HPDE6-E6E7 (cell line): Measurements from ENCODE around the gene HOXA5.

ENCODE experiments used
- DNase-seq: peaks from one replicate; pipeline ENCODE4 v3.0.0; 2011; ENCODE audit warnings: missing footprints; ENCODE audit errors: extremely low spot score

HOXA5 gene

DNA sequence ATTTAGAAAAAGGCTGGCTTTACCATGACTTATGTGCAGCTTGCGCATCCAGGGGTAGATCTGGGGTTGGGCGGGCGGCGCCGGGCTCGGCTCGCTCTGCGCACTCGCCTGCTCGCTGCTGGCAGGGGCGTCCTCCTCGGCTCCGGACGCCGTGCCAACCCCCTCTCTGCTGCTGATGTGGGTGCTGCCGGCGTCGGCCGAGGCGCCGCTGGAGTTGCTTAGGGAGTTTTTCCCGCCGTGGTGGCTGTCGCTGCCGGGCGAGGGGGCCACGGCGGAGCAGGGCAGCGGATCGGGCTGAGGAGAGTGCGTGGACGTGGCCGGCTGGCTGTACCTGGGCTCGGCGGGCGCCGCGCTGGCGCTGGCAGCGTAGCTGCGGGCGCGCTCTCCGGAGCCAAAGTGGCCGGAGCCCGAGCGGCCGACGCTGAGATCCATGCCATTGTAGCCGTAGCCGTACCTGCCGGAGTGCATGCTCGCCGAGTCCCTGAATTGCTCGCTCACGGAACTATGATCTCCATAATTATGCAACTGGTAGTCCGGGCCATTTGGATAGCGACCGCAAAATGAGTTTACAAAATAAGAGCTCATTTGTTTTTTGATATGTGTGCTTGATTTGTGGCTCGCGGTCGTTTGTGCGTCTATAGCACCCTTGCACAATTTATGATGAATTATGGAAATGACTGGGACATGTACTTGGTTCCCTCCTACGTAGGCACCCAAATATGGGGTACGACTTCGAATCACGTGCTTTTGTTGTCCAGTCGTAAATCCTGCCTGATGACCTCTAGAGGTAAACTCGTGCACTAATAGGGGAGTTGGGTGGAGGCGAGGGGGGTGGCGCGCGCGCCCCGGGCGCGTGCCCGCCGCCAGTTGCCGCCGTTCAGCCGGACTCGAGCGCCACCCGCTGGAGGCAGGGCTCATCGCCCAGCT is at the start of gene HOXA5:
Gene HOXA5 (minus strand): TSS at position 659 of the 927 bp plus-strand sequence. CDS start 74 bp downstream, at position 585.
- peak; percentile 92 for DNase-seq

- DNase-seq: no peak
Measured at GRCh38 chr7:27192546-27193334, 49.3 kb upstream of the HOXA5 start.

- no peak for DNase-seq
Measured at GRCh38 chr7:27191833-27192545, 48.5 kb upstream of the HOXA5 start.

DNA sequence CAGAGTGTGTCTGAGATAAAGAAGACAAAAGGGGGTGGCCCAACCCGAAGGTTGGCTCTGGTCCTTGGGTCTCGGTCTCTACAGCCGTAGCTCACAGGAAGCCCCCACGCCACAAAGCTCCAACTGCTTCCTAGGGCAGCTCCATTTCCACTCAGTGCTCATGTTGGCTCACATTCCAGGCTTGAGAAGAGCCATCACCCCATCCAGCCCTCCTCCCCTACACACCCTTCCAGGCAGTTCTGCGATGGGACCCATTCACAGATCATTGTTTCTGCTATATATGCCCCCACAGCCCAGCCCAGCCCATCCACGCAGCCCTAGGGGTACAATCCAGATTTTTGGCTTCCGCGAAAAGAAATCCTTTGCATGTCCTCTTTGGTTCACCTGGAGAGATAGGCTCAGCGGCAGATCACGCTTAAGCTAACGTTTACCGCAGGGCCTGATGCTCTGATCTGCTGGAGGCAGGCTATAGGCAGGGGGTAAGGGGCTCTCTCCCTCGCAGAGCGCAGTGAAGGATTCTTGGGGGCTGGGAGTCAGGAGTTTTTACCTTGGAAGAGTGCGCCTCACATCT is 47.8 kb upstream of the HOXA5 start:
- DNase-seq: no peak

GRCh38 chr7:27189997-27190748 is 46.7 kb upstream of the HOXA5 start:
- DNase-seq: no peak

- DNase-seq: no peak
Measured at GRCh38 chr7:27189295-27189996, 46.0 kb upstream of the HOXA5 start.

GRCh38 chr7:27188386-27189294 is 45.2 kb upstream of the HOXA5 start:
- no peak for DNase-seq

DNA sequence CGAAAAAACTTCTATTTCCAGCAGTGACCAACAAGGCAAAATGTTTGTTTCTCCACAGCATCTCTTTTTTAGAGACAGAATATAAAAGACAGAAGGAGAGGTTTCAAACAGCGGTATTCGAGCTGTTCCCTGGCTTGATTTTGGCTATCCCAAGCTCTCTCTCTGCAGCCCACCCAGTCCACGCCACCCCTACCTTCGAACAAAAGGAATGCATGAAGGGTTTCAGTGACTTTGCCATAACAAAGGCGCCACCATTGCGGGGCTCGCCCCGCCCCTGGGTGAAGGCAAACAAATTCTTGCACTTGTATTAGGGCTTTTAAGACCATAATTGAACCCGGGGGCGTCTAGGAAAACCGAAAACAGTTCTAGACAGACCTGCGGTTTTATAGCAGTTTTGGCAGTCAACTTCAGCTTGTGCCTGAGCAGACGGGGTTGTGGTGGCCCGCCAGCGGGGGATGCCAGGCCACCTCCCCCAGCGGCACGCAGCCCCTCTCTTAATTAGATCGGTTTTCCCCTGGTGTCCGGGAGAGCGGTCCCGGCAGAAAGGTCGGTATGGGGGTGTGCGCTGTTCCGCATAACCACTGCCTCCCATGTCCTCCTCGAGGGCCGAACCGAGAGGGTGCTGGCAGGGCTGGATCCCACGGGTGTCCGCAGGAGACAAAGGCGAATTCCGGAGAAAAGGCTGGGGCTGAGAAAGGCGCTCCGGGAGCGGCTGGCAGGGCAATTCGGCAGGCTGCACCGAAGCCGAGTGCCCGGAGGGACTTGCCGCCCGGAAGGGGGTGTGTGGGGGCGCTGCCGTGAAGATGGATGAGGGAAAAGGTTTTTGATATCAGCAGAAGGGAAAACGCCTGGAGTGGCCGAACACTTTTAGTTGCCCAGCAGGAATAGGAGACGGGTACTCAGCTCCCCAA is 44.2 kb upstream of the HOXA5 start:
- DNase-seq: no peak

DNA sequence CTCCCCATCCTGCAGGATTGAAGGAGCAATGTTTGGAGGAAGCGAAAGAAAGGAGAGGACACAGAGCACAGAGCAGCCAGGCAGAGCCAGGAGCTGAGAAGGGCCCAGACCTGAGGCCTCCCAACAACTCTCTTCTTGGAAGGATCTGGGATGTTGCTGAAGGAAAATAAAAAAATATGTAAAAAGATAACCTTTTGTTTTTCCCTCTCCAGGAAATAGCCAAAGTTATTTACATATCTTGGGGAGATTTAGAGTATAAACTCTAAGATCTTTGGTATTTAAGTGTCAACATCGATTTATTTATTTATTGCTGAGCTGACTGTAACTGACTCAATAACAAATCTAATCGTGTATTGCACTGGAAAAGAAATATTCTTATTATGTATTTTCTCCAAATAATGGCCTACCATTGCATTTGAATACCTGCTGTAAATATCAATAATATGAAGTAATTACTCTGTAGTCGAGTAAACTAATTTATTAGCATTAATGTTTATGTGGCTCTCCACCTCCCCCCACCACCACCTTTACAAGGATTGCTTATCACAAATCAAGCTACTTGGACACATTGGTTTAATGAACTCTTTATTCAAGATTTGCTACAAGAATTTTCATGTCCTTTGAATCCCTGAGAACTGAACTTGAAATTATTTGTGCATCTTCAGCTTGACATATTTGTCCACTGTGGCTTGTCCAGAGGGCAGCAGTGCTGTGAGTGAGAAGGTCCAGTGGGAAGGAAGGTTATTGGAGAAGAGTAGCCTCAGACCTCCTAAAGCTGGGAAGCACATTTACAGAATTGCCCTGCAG is 43.4 kb upstream of the HOXA5 start:
- DNase-seq: no peak

DNA sequence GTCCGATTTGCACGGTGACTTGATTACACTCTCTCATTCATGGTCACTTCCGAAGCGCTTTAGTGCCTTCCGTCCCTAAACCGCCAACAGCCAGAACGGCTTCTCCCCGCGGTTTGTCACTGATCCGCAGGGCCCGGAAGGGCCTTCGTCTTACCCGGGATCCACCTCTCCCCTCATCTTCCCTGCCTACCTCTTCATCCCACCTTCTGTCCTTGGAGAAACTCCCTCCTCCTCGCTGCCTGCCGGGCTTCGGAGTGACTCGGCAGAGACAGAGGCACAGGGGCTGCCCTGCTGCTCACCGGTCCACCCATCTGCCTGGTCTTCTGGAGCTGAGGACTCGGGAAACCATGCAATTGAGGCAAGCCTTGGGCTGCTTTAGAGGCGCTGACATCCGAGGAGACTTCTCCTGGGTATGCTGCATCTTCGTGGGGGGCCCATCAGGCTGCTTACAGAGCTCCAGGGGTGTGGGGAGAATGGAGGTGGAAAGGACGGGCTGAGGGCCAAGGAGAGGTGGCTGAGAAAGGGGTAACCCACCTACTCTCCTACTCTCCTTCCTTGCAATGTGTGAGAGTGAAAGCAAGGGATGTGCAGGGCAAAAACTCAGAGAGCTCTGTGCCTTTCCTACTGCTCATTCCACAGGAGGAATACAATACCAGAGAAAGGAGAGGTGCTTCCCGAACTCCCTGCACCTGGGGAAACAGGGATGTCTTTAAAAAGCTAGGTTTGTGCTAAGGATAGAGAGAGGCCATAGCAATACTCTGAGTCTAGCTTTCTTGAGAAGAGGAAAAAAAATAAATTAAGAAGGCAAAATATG is 42.6 kb upstream of the HOXA5 start:
- no peak for DNase-seq

DNA sequence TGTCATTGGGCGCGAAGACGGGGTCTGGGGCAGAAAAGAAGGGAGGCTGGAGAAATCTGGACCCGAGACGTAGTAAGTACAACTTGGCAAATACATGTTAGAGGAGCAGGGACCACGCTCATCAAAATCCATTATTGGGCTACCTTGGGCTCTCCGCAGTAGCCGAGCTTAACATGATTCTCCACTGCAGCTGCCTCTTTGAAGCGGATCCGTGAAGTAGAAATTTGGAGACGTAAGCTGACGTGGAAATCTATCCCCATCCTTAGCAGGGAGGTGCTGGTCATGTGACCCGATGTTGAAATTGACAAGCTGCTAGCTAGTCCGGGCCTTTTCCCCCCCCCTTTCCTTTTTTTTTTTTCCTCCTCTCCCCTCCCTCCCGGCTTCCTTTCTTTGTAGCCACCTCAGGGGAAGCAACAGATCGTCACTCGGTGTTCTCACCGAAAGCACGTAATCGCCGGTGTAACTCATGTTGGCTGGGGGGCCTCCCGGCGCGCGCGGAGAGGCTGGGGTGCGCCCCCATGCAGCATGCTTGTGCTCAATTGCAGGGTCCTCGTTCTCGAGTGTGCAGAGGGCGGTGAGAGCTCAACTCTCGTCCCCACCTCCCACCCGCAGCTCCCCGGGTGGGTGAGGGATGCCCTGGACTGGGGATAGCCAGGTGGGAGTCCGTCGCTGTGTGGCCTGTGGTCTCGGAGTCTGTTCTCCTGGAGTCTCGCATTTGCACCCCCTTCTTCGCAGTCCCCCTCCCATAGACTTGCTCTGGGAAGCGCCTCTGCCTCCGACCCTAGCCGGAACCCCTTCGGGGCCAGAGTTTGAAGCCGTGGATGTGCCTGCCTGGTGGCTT is 41.8 kb upstream of the HOXA5 start, which contains the start of gene HOXA11:
Gene HOXA11 (minus strand): TSS at position 220 of the 841 bp plus-strand sequence. CDS start 88 bp downstream, at position 132.
- DNase-seq: no peak

- DNase-seq: no peak
Measured at GRCh38 chr7:27184337-27185012, 41.0 kb upstream of the HOXA5 start.

GRCh38 chr7:27183682-27184336 is 40.3 kb upstream of the HOXA5 start:
- DNase-seq: no peak
